HepG2 (cell line): ENCODE data around the gene PFN4. TPM values are rescaled to one million over a fixed set of nuclear protein-coding genes. Genes with fewer than 3 reads are reported as not detected.

Experiments
- ATAC-seq: fragments of 200-7000 bp; cut with Tn5 transposase; 3 replicates; pipeline ENCODE4 v1.9.1; 2020; ENCODE audit warnings: mild to moderate bottlenecking, moderate library complexity
- BruUV-seq: library from RNA; stranded (reverse); fragments of 400-500 nt; replicated peaks from 2 replicates; lab custom pipeline; 2021; lab: Mats Ljungman, UMichigan
- CTCF ChIA-PET: fragments of 300-600 bp; formaldehyde crosslinking; extraction: SDS; loops from one replicate; lab custom pipeline; 2021; ENCODE audit warnings: low total read pairs, inconsistent platforms, low intra/inter-chr PET ratio; lab: Yijun Ruan, JAX
- POLR2A ChIA-PET: fragments of 350-600 bp; sonication (Branson Sonifier 250); formaldehyde crosslinking; loops from one replicate; lab custom pipeline; 2020; ENCODE audit warnings: antibody characterized with exemption, inconsistent platforms; lab: Yijun Ruan, JAX
- DNase-seq: peaks from one replicate; pipeline ENCODE4 v3.0.0-alpha.2; 2015; ENCODE audit warnings: low spot score
- FAIRE-seq: peaks from 3 replicates; lab custom pipeline; 2011; peaks lifted over from hg19 to GRCh38; lab: Jason Lieb, UNC
- H2AFZ ChIP-seq: one replicate; pipeline ENCODE4 v1.6.1; 2011; ENCODE audit warnings: low read length, inconsistent platforms
- H3K27ac ChIP-seq: fragments of 300-600 bp; 3 replicates; pipeline ENCODE4 v1.8.0; 2011; ENCODE audit warnings: mixed run types, mild to moderate bottlenecking, mixed read lengths, low read length, inconsistent platforms; ENCODE audit not compliant: insufficient read depth; ENCODE audit errors: extremely low read length
- H3K27me3 ChIP-seq, 2 experiments: fragments of 200-600 bp in 1 of 2; 2 replicates in 1 of 2; 3 replicates in 1 of 2; pipeline versions ENCODE4 v1.6.0 to v1.8.0; 2011; ENCODE audit warnings: low read length in 2 of 2, mild to moderate bottlenecking in 2 of 2, moderate library complexity in 2 of 2, inconsistent platforms in 1 of 2; ENCODE audit not compliant: insufficient read depth in 2 of 2, control insufficient read depth in 1 of 2
- H3K36me3 ChIP-seq, 2 experiments: fragments of 200-600 bp in 1 of 2; replicated peaks in 1 of 2; 2 replicates in 1 of 2; 3 replicates in 1 of 2; pipeline versions ENCODE4 v1.5.1 to v1.8.0; 2011; ENCODE audit warnings: low read length in 2 of 2, inconsistent platforms in 1 of 2; ENCODE audit not compliant: insufficient read depth in 2 of 2, control insufficient read depth in 1 of 2
- H3K4me1 ChIP-seq: 2 replicates; pipeline ENCODE4 v1.5.1; 2012; ENCODE audit warnings: low read length, inconsistent platforms; ENCODE audit not compliant: insufficient read depth
- H3K4me2 ChIP-seq: 2 replicates; pipeline ENCODE4 v1.6.0; 2011; ENCODE audit warnings: low read depth, low read length, inconsistent platforms
- H3K4me3 ChIP-seq, 3 experiments: fragments of 200-600 bp in 1 of 3; sonication (generic), shearing (Covaris generic) in 1 of 3; replicated peaks in 1 of 3; 2 replicates each; pipeline ENCODE4 v1.5.1; 2011 to 2016; ENCODE audit warnings: low read length in 3 of 3, inconsistent platforms in 2 of 3, low read depth in 2 of 3, mild to moderate bottlenecking in 2 of 3, control low read depth in 1 of 3, mixed read lengths in 1 of 3; ENCODE audit not compliant: insufficient read depth in 1 of 3
- H3K79me2 ChIP-seq: one replicate; pipeline ENCODE4 v1.6.1; 2011; ENCODE audit warnings: low read length, inconsistent platforms; ENCODE audit not compliant: insufficient read depth
- H3K9ac ChIP-seq: 2 replicates; pipeline ENCODE4 v1.6.0; 2011; ENCODE audit warnings: mild to moderate bottlenecking, low read depth, low read length, inconsistent platforms; ENCODE audit not compliant: insufficient read depth
- H3K9me3 ChIP-seq: 2 replicates; pipeline ENCODE4 v1.5.1; 2012; ENCODE audit warnings: mild to moderate bottlenecking, low read length
- H4K20me1 ChIP-seq: 2 replicates; pipeline ENCODE4 v1.6.0; 2011; ENCODE audit warnings: inconsistent platforms, mild to moderate bottlenecking, low read length, moderate library complexity; ENCODE audit not compliant: insufficient read depth
- ARNT ChIP-seq: fragments of 450-650 bp; IDR thresholded peaks from 2 replicates; pipeline ENCODE4 v1.6.1; 2017
- ARNT2 ChIP-seq: sonication (generic); formaldehyde crosslinking; IDR thresholded peaks from 2 replicates; pipeline ENCODE4 v1.8.0; 2022; ENCODE audit warnings: mild to moderate bottlenecking, low read depth, missing genetic modification reagents, moderate library complexity
- HNRNPLL ChIP-seq: fragments of 200-400 bp; formaldehyde crosslinking; IDR thresholded peaks from 2 replicates; pipeline ENCODE4 v1.6.1; 2017; ENCODE audit warnings: mild to moderate bottlenecking, low read depth, low read length; ENCODE audit not compliant: poor library complexity, severe bottlenecking
- JUNB ChIP-seq: sonication (generic); formaldehyde crosslinking; IDR thresholded peaks from 2 replicates; pipeline ENCODE4 v1.8.0; 2022; ENCODE audit warnings: missing genetic modification reagents, mild to moderate bottlenecking, borderline replicate concordance
- REST ChIP-seq, 2 experiments: IDR thresholded peaks; 2 replicates each; pipeline ENCODE4 v1.6.1; 2011 to 2012; ENCODE audit warnings: low read length in 2 of 2, borderline replicate concordance in 1 of 2, low read depth in 1 of 2, mild to moderate bottlenecking in 1 of 2, moderate library complexity in 1 of 2
- ZNF441 ChIP-seq: sonication (generic); formaldehyde crosslinking; IDR thresholded peaks from 2 replicates; pipeline ENCODE4 v1.7.0; 2021; ENCODE audit warnings: missing genetic modification reagents, borderline replicate concordance
- WGBS: methylation state at CpG from one replicate; pipeline ENCODE4 v1.1.6; 2017; ENCODE audit warnings: low lambda C conversion rate; 5-methylcytosine and 5-hydroxymethylcytosine counted together
- in situ Hi-C: cut with HindIII; loops from 2 replicates; pipeline ENCODE4 v1.10.0; 2017; ENCODE audit warnings: low pct_unique_long_range_greater_than_20kb; ENCODE audit not compliant: extremely low pct_ligation_motif_present
- intact Hi-C: fragments of 100-400 bp; cut with micrococcal nuclease; formaldehyde crosslinking; loops from one replicate; pipeline ENCODE4 v1.10.0; 2022; ENCODE audit not compliant: unreplicated experiment
- polyA plus RNA-seq, 8 experiments: library from polyadenylated mRNA; depleted of rRNA in 3 of 8; stranded (reverse) in 7 of 8; unstranded in 1 of 8; fragments of >200 nt; fragmentation: Illumina TruSeq in 4 of 8; extraction: Trizol in 4 of 8; gene quantifications; 2 replicates each; pipeline versions ENCODE4 v1.2.1 to v1.2.3, GENCODE V29; 2011 to 2016; ENCODE audit warnings: low read depth in 4 of 8, missing spikeins in 1 of 8, mixed read lengths in 1 of 8; ENCODE audit not compliant: insufficient read depth in 1 of 8
- total RNA-seq, 5 experiments: library from RNA; depleted of rRNA; stranded (reverse); fragments of >200 nt; fragmentation: Illumina TruSeq; extraction: Trizol; gene quantifications; 2 replicates each; pipeline ENCODE4 v1.2.3, GENCODE V29; 2016; ENCODE audit warnings: low read depth in 1 of 5

PFN4 gene
- total and polyA plus RNA-seq, 2 of the 13 experiments (the other 11 are each of a cell fraction or from before 2014, with no cell fraction given), result 0.12 to 0.20 TPM

GRCh38 chr2:24121469-24121868 lies 1.7 kb downstream of the PFN4 start (continued):
- TF ChIP-seq REST (IDR thresholded peaks at IDR 0.05; ENCODE audit: borderline replicate concordance in 1 of 2, low read depth in 1 of 2, low read length in 2 of 2), result no peak
- TF ChIP-seq JUNB, result no peak

GRCh38 chr2:24121066-24121465 lies 2.1 kb downstream of the PFN4 start:
- Histone ChIP-seq H3K9me3 (no peaks in the 10 kb centered on the region), H3K79me2 (no peaks in the 10 kb centered on the region), H3K27me3 (no peaks in the 10 kb centered on the region; a peak in 1 of 5 replicates), H4K20me1 (no peaks in the 10 kb centered on the region), H3K4me3 (no peak overlapping the region), H2AFZ (no peak overlapping the region), H3K36me3 (no peaks in the 10 kb centered on the region), H3K27ac (no peak overlapping the region), H3K9ac (no peak overlapping the region), H3K4me1 (peaks cover 17% of the 10 kb centered on the region), H3K4me2 (no peak overlapping the region)
- ATAC-seq, result no peak
- ChIA-PET CTCF (no interaction called here), POLR2A (interaction anchor here (1.2 kb wide), 1 partner anchor 37 kb away, joined by 5 read pairs; no protein-coding TSS in a partner anchor)
- in situ Hi-C loops, result no loop called here
- DNase-seq, result no peak
- 85% methylated on average over 5 of the region's 5 CpGs for WGBS
- intact Hi-C loops, result no loop called here
- BruUV-seq, result no TSS peak
- FAIRE-seq, result no peak
- TF ChIP-seq ARNT (no peak), HNRNPLL (no peak), ZNF441 (no peak), ARNT2 (CRISPR knock-in tag) (no peak)
